NCI-H1930 (cell line): ENCODE data around the gene MRPL18.
"Not testable (repeated sequence)": the region's sequence is repeated elsewhere in the genome, so short reads cannot be mapped to it uniquely, and the experiment has no call there.

ENCODE experiments used
- DNase-seq, 2 experiments: peaks; one replicate each; lab custom pipeline; 2025; lab: John Stamatoyannopoulos, UW

The MRPL18 gene

GRCh38 chr6:159817951-159818739 lies 27.9 kb downstream of the MRPL18 start:
- no peak for DNase-seq

- DNase-seq = no peak
Observed at GRCh38 chr6:159819098-159819497, 28.8 kb downstream of the MRPL18 start.

GRCh38 chr6:159819932-159820640 lies 29.8 kb downstream of the MRPL18 start:
- DNase-seq = no peak

GRCh38 chr6:159821122-159821521 lies 30.9 kb downstream of the MRPL18 start:
- no peak for DNase-seq

- DNase-seq = no peak
Observed at GRCh38 chr6:159821726-159822125, 31.5 kb downstream of the MRPL18 start.

- no peak for DNase-seq
Observed at GRCh38 chr6:159823953-159824352, 33.7 kb downstream of the MRPL18 start.

- DNase-seq = not testable (repeated sequence)
Observed at GRCh38 chr6:159824690-159825089, 34.4 kb downstream of the MRPL18 start.

GRCh38 chr6:159826004-159826403 lies 35.7 kb downstream of the MRPL18 start:
- no peak for DNase-seq

GRCh38 chr6:159826968-159827647 lies 36.8 kb downstream of the MRPL18 start:
- no peak for DNase-seq

- no peak for DNase-seq
Observed at GRCh38 chr6:159828074-159828473, 37.8 kb downstream of the MRPL18 start.

GRCh38 chr6:159829526-159829925 lies 39.3 kb downstream of the MRPL18 start:
- no peak for DNase-seq

GRCh38 chr6:159830501-159831372 lies 40.5 kb downstream of the MRPL18 start:
- no peak for DNase-seq

GRCh38 chr6:159831373-159831679 lies 41.1 kb downstream of the MRPL18 start:
- DNase-seq = no peak

GRCh38 chr6:159832946-159833345 lies 42.7 kb downstream of the MRPL18 start:
- DNase-seq = no peak

GRCh38 chr6:159833556-159833955 lies 43.3 kb downstream of the MRPL18 start:
- no peak for DNase-seq

GRCh38 chr6:159833997-159834603 lies 43.8 kb downstream of the MRPL18 start:
- no peak for DNase-seq

GRCh38 chr6:159836718-159837490 lies 46.6 kb downstream of the MRPL18 start:
- no peak for DNase-seq

GRCh38 chr6:159837511-159837910 lies 47.2 kb downstream of the MRPL18 start:
- no peak for DNase-seq

GRCh38 chr6:159838020-159838744 lies 47.9 kb downstream of the MRPL18 start:
- no peak for DNase-seq

GRCh38 chr6:159842035-159842434 lies 51.8 kb downstream of the MRPL18 start:
- no peak for DNase-seq
